Ishikawa (cell line): ENCODE results near the gene SELL.

Experiments
- CEBPB ChIP-seq: IDR thresholded peaks from 2 replicates; pipeline ENCODE4 v1.6.1; 2012
- EP300 ChIP-seq: IDR thresholded peaks from 2 replicates; pipeline ENCODE4 v1.6.1; 2012; ENCODE audit warnings: borderline replicate concordance
- FOXM1 ChIP-seq: IDR thresholded peaks from 2 replicates; pipeline ENCODE4 v1.6.1; 2012; ENCODE audit warnings: low read depth, borderline replicate concordance
- RAD21 ChIP-seq: IDR thresholded peaks from 2 replicates; pipeline ENCODE4 v1.6.1; 2012; ENCODE audit warnings: low read depth
- TAF1 ChIP-seq: IDR thresholded peaks from 2 replicates; pipeline ENCODE4 v1.6.1; 2012; ENCODE audit warnings: low read depth, mild to moderate bottlenecking
- ZBTB7A ChIP-seq: IDR thresholded peaks from 2 replicates; pipeline ENCODE4 v1.6.1; 2012; ENCODE audit warnings: low read depth
- TF ChIP-seq, protein P1 (sequence below): IDR thresholded peaks from 2 replicates; pipeline ENCODE4 v1.6.1; 2012
- TF ChIP-seq, protein P2 (sequence below): IDR thresholded peaks from 2 replicates; pipeline ENCODE4 v1.6.1; 2012; ENCODE audit warnings: low read depth, mild to moderate bottlenecking

DNA sequence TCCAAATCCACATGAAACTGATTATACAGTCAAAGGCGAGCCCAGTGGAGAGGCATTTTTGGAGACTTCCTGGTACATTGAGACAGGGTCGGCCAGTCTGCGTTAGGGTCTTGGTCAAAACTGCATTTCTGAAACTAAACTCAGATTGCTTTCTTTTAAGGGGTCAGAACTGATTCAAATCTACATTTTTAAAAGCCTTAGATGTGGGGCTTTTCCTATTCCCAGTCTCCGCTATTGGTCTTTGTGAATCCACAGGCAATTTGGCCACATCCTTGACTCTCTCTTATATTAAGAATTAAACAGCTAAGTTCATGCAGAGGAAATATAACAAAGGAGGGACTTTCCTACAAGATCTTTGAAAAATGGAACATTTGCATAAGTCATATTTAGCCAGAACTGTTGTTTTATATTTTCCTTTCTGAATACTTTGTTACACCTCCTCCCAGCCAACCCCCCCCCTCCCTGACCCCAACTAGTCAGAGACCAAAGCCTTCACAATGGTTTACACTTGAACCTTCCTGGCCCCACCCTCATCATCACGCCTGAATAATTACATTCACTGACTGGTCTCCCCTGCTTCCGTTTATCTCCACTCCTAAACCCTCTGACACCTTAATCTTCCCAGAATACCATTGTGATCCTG lies 30.9 kb downstream of the SELL start:
- TF ChIP-seq, protein P1, sequence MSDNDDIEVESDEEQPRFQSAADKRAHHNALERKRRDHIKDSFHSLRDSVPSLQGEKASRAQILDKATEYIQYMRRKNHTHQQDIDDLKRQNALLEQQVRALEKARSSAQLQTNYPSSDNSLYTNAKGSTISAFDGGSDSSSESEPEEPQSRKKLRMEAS: no peak
- TF ChIP-seq RAD21 (no peak), ZBTB7A (no peak), FOXM1 (no peak), EP300 (no peak), TAF1 (no peak), CEBPB (no peak)
- TF ChIP-seq, protein P2, sequence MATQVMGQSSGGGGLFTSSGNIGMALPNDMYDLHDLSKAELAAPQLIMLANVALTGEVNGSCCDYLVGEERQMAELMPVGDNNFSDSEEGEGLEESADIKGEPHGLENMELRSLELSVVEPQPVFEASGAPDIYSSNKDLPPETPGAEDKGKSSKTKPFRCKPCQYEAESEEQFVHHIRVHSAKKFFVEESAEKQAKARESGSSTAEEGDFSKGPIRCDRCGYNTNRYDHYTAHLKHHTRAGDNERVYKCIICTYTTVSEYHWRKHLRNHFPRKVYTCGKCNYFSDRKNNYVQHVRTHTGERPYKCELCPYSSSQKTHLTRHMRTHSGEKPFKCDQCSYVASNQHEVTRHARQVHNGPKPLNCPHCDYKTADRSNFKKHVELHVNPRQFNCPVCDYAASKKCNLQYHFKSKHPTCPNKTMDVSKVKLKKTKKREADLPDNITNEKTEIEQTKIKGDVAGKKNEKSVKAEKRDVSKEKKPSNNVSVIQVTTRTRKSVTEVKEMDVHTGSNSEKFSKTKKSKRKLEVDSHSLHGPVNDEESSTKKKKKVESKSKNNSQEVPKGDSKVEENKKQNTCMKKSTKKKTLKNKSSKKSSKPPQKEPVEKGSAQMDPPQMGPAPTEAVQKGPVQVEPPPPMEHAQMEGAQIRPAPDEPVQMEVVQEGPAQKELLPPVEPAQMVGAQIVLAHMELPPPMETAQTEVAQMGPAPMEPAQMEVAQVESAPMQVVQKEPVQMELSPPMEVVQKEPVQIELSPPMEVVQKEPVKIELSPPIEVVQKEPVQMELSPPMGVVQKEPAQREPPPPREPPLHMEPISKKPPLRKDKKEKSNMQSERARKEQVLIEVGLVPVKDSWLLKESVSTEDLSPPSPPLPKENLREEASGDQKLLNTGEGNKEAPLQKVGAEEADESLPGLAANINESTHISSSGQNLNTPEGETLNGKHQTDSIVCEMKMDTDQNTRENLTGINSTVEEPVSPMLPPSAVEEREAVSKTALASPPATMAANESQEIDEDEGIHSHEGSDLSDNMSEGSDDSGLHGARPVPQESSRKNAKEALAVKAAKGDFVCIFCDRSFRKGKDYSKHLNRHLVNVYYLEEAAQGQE: no peak
